SK-N-SH treated with all-trans-retinoic acid at 6 μM for 48 hours (cell line): Measurements from ENCODE around the gene FTCD.

ENCODE experiments used
- ARNTL ChIP-seq: fragments of 450-650 bp; formaldehyde crosslinking; IDR thresholded peaks from 2 replicates; pipeline ENCODE4 v1.5.0; 2020; ENCODE audit warnings: low read depth, mild to moderate bottlenecking, moderate library complexity, borderline replicate concordance
- RARB ChIP-seq: fragments of 250-450 bp; sonication (Bioruptor Pico); IDR thresholded peaks from 2 replicates; pipeline ENCODE4 v1.8.0; 2021; ENCODE audit warnings: mild to moderate bottlenecking, moderate library complexity
- TCF4 ChIP-seq: fragments of 250-450 bp; sonication (Bioruptor Pico); IDR thresholded peaks from 2 replicates; pipeline ENCODE4 v1.8.0; 2021; ENCODE audit warnings: mild to moderate bottlenecking, moderate library complexity, borderline replicate concordance
- ZFP3 ChIP-seq: fragments of 250-450 bp; sonication (Bioruptor Pico); IDR thresholded peaks from 2 replicates; pipeline ENCODE4 v1.5.0; 2020; ENCODE audit warnings: mild to moderate bottlenecking, moderate library complexity
- ZFP30 ChIP-seq: fragments of 450-650 bp; formaldehyde crosslinking; IDR thresholded peaks from 2 replicates; pipeline ENCODE4 v1.5.0; 2022; ENCODE audit warnings: mild to moderate bottlenecking, moderate library complexity
- ZNF70 ChIP-seq: fragments of 450-650 bp; formaldehyde crosslinking; IDR thresholded peaks from 2 replicates; pipeline ENCODE4 v1.5.0; 2020; ENCODE audit warnings: mild to moderate bottlenecking, moderate library complexity
- TF ChIP-seq, protein P1 (sequence below): fragments of 250-450 bp; sonication (Bioruptor Pico); IDR thresholded peaks from 2 replicates; pipeline ENCODE4 v1.5.1; 2021; ENCODE audit warnings: mild to moderate bottlenecking, moderate library complexity
- TF ChIP-seq, protein P2 (sequence below): fragments of 250-450 bp; sonication (Bioruptor Pico); IDR thresholded peaks from 2 replicates; pipeline ENCODE4 v1.8.0; 2020; ENCODE audit warnings: mild to moderate bottlenecking, moderate library complexity, borderline replicate concordance
- TF ChIP-seq, protein P3 (sequence below): fragments of 250-450 bp; sonication (Bioruptor Pico); IDR thresholded peaks from 2 replicates; pipeline ENCODE4 v1.8.0; 2021; ENCODE audit warnings: low read depth, mild to moderate bottlenecking, moderate library complexity, borderline replicate concordance

DNA sequence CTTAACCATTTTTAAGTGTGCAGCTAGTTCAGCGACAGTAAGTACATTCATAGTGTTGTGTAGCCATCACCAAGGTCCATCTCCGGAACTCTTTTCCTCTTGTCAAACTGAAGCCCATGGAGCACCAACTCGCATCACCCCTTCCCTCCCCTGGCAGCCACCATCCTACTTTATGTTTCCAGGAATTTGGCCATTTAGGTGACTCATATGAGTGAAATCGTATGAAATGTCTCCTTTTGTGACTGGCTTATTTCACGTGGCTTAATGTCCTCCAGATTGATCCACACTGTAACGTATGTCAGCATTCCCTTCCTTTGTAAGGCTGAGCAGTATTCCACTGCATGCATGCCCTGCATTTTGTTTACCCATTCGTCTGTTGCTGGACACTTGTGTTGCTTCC is 55.0 kb downstream of the FTCD start:
- TF ChIP-seq, protein P1, sequence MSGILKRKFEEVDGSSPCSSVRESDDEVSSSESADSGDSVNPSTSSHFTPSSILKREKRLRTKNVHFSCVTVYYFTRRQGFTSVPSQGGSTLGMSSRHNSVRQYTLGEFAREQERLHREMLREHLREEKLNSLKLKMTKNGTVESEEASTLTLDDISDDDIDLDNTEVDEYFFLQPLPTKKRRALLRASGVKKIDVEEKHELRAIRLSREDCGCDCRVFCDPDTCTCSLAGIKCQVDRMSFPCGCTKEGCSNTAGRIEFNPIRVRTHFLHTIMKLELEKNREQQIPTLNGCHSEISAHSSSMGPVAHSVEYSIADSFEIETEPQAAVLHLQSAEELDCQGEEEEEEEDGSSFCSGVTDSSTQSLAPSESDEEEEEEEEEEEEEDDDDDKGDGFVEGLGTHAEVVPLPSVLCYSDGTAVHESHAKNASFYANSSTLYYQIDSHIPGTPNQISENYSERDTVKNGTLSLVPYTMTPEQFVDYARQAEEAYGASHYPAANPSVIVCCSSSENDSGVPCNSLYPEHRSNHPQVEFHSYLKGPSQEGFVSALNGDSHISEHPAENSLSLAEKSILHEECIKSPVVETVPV (CRISPR knock-in tag), result no peak
- TF ChIP-seq ZFP30 (CRISPR knock-in tag) (no peak), ZNF70 (CRISPR knock-in tag) (no peak), TCF4 (CRISPR knock-in tag) (no peak), ZFP3 (no peak), RARB (CRISPR knock-in tag) (no peak), ARNTL (no peak)
- TF ChIP-seq, protein P2, sequence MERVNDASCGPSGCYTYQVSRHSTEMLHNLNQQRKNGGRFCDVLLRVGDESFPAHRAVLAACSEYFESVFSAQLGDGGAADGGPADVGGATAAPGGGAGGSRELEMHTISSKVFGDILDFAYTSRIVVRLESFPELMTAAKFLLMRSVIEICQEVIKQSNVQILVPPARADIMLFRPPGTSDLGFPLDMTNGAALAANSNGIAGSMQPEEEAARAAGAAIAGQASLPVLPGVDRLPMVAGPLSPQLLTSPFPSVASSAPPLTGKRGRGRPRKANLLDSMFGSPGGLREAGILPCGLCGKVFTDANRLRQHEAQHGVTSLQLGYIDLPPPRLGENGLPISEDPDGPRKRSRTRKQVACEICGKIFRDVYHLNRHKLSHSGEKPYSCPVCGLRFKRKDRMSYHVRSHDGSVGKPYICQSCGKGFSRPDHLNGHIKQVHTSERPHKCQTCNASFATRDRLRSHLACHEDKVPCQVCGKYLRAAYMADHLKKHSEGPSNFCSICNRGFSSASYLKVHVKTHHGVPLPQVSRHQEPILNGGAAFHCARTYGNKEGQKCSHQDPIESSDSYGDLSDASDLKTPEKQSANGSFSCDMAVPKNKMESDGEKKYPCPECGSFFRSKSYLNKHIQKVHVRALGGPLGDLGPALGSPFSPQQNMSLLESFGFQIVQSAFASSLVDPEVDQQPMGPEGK, result no peak
- TF ChIP-seq, protein P3, sequence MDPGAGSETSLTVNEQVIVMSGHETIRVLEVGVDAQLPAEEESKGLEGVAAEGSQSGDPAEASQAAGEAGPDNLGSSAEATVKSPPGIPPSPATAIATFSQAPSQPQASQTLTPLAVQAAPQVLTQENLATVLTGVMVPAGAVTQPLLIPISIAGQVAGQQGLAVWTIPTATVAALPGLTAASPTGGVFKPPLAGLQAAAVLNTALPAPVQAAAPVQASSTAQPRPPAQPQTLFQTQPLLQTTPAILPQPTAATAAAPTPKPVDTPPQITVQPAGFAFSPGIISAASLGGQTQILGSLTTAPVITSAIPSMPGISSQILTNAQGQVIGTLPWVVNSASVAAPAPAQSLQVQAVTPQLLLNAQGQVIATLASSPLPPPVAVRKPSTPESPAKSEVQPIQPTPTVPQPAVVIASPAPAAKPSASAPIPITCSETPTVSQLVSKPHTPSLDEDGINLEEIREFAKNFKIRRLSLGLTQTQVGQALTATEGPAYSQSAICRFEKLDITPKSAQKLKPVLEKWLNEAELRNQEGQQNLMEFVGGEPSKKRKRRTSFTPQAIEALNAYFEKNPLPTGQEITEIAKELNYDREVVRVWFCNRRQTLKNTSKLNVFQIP, result no peak
